OCI-LY1 (cell line): Measurements from ENCODE around the gene CERS3.
"Not testable (repeated sequence)": the region's sequence is repeated elsewhere in the genome, so short reads cannot be mapped to it uniquely, and the experiment has no call there.

Source experiments
- H2AFZ ChIP-seq: fragments of 200-600 bp; sonication (generic), shearing (Covaris generic); 2 replicates; pipeline ENCODE4 v1.6.0; 2014; ENCODE audit warnings: antibody characterized with exemption, mild to moderate bottlenecking, low read length
- H3F3A ChIP-seq: fragments of 200-600 bp; sonication (generic), shearing (Covaris generic); 2 replicates; pipeline ENCODE4 v1.6.0; 2014; ENCODE audit warnings: mild to moderate bottlenecking, antibody characterized with exemption, low read length, moderate library complexity; ENCODE audit not compliant: insufficient read depth
- H3K27ac ChIP-seq: fragments of 200-600 bp; sonication (generic); 2 replicates; pipeline ENCODE4 v1.5.1; 2014; ENCODE audit warnings: low read length, mixed run types, mild to moderate bottlenecking, low read depth; ENCODE audit not compliant: poor library complexity, severe bottlenecking
- H3K27me3 ChIP-seq: fragments of 200-600 bp; sonication (generic); 2 replicates; pipeline ENCODE4 v1.6.0; 2014; ENCODE audit warnings: antibody characterized with exemption, mild to moderate bottlenecking, low read length, moderate library complexity; ENCODE audit not compliant: insufficient read depth
- H3K36me3 ChIP-seq: fragments of 200-600 bp; sonication (generic); 2 replicates; pipeline ENCODE4 v1.6.1; 2014; ENCODE audit warnings: mild to moderate bottlenecking, antibody characterized with exemption, low read length, moderate library complexity, mixed read lengths; ENCODE audit not compliant: insufficient read depth
- H3K4me1 ChIP-seq: fragments of 200-600 bp; sonication (generic); 2 replicates; pipeline ENCODE4 v1.5.1; 2014; ENCODE audit warnings: mild to moderate bottlenecking, low read length, moderate library complexity; ENCODE audit not compliant: insufficient read depth, severe bottlenecking
- H3K4me2 ChIP-seq: fragments of 200-600 bp; sonication (generic), shearing (Covaris generic); 2 replicates; pipeline ENCODE4 v1.6.1; 2014; ENCODE audit warnings: low read length
- H3K4me3 ChIP-seq: fragments of 200-600 bp; sonication (generic); 2 replicates; pipeline ENCODE4 v1.5.1; 2014; ENCODE audit warnings: low read length, low read depth, mild to moderate bottlenecking, mixed read lengths; ENCODE audit not compliant: poor library complexity, severe bottlenecking
- H3K79me2 ChIP-seq: fragments of 200-600 bp; shearing (Covaris generic); 2 replicates; pipeline ENCODE4 v1.6.1; 2016; ENCODE audit warnings: mixed run types, low read length, mixed read lengths; ENCODE audit not compliant: insufficient read depth
- H3K9ac ChIP-seq: fragments of 200-600 bp; sonication (generic), shearing (Covaris generic); 2 replicates; pipeline ENCODE4 v1.6.1; 2014; ENCODE audit warnings: mild to moderate bottlenecking, low read length, mixed read lengths
- H3K9me2 ChIP-seq: fragments of 200-600 bp; sonication (generic), shearing (Covaris generic); 2 replicates; pipeline ENCODE4 v1.6.1; 2014; ENCODE audit warnings: low read depth, mild to moderate bottlenecking, low read length, mixed read lengths
- H3K9me3 ChIP-seq: fragments of 200-600 bp; shearing (Covaris generic); 2 replicates; pipeline ENCODE4 v1.6.1; 2014; ENCODE audit warnings: low read length, mixed read lengths
- H4K20me1 ChIP-seq: fragments of 200-600 bp; sonication (generic), shearing (Covaris generic); 2 replicates; pipeline ENCODE4 v1.6.0; 2016; ENCODE audit warnings: mild to moderate bottlenecking, low read length; ENCODE audit not compliant: insufficient read depth
- CTCF ChIP-seq: fragments of 200-600 bp; sonication (generic), shearing (Covaris generic); IDR thresholded peaks from 2 replicates; pipeline ENCODE4 v1.5.1; 2017; ENCODE audit warnings: mild to moderate bottlenecking, antibody characterized with exemption, low read length, moderate library complexity, mixed read lengths
- EZH2 ChIP-seq: fragments of 200-600 bp; sonication (generic), shearing (Covaris generic); IDR thresholded peaks from 2 replicates; pipeline ENCODE4 v1.8.0; 2017; ENCODE audit warnings: borderline replicate concordance, mixed run types, mild to moderate bottlenecking, antibody characterized with exemption, low read length, moderate library complexity, mixed read lengths

The CERS3 gene

GRCh38 chr15:100457201-100457600 lies 71.5 kb downstream of the CERS3 start:
- H3K36me3 ChIP-seq, result no peaks in the 10 kb centered on the region
- H3K79me2 ChIP-seq, result no peaks in the 10 kb centered on the region
- H3K4me2 ChIP-seq, result no peak overlapping the region
- TF ChIP-seq CTCF (no peak), EZH2 (no peak)
- no peak overlapping the region for H2AFZ ChIP-seq
- no peak overlapping the region for H3K4me3 ChIP-seq
- H3K9me3 ChIP-seq, result no peaks in the 10 kb centered on the region
- no peak overlapping the region for H3K27ac ChIP-seq
- no peak overlapping the region for H3K9ac ChIP-seq
- H3K9me2 ChIP-seq, result no peaks in the 10 kb centered on the region
- no peaks in the 10 kb centered on the region for H3K27me3 ChIP-seq
- no peaks in the 10 kb centered on the region for H4K20me1 ChIP-seq
- H3K4me1 ChIP-seq, result no peaks in the 10 kb centered on the region
- no peaks in the 10 kb centered on the region for H3F3A ChIP-seq

- Histone ChIP-seq H2AFZ (no peak overlapping the region), H3K9me3 (no peaks in the 10 kb centered on the region), H3K9ac (no peak overlapping the region), H3K79me2 (no peaks in the 10 kb centered on the region), H3F3A (no peaks in the 10 kb centered on the region), H3K27ac (no peak overlapping the region), H3K4me1 (no peaks in the 10 kb centered on the region), H4K20me1 (no peaks in the 10 kb centered on the region), H3K36me3 (no peaks in the 10 kb centered on the region), H3K4me3 (no peak overlapping the region), H3K9me2 (no peaks in the 10 kb centered on the region), H3K27me3 (no peaks in the 10 kb centered on the region), H3K4me2 (no peak overlapping the region)
- TF ChIP-seq CTCF (no peak), EZH2 (no peak)
Observed at GRCh38 chr15:100454148-100454547, 74.6 kb downstream of the CERS3 start.

GRCh38 chr15:100448481-100448880 lies 80.3 kb downstream of the CERS3 start:
- no peak overlapping the region for H3K27ac ChIP-seq
- no peak overlapping the region for H3K4me2 ChIP-seq
- H3K27me3 ChIP-seq, result no peaks in the 10 kb centered on the region
- no peak for TF ChIP-seq CTCF
- no peak for TF ChIP-seq EZH2
- H3K36me3 ChIP-seq, result no peaks in the 10 kb centered on the region
- no peaks in the 10 kb centered on the region for H3K79me2 ChIP-seq
- H4K20me1 ChIP-seq, result no peaks in the 10 kb centered on the region
- H3F3A ChIP-seq, result no peaks in the 10 kb centered on the region
- H3K9ac ChIP-seq, result no peak overlapping the region
- H3K9me3 ChIP-seq, result no peaks in the 10 kb centered on the region
- H3K4me3 ChIP-seq, result no peak overlapping the region
- H2AFZ ChIP-seq, result no peak overlapping the region
- H3K9me2 ChIP-seq, result no peaks in the 10 kb centered on the region
- H3K4me1 ChIP-seq, result no peaks in the 10 kb centered on the region

- H2AFZ ChIP-seq, H3K27me3 ChIP-seq, H4K20me1 ChIP-seq, H3K4me1 ChIP-seq, H3K9ac ChIP-seq, H3F3A ChIP-seq, H3K9me2 ChIP-seq, H3K79me2 ChIP-seq, H3K36me3 ChIP-seq, H3K4me3 ChIP-seq, H3K27ac ChIP-seq, H3K4me2 ChIP-seq, H3K9me3 ChIP-seq: not testable (repeated sequence)
Observed at GRCh38 chr15:100441063-100441462, 87.7 kb downstream of the CERS3 start.
